Vagina (tissue), 2 donors: ENCODE results near the gene SCAPER. TPM values are rescaled to one million over a fixed set of nuclear protein-coding genes. Genes with fewer than 3 reads are reported as not detected.
"Not testable (repeated sequence)": the region's sequence is repeated elsewhere in the genome, so short reads cannot be mapped to it uniquely, and the experiment has no call there.

Experiments
- DNase-seq, 2 donors: peaks; one replicate each; pipeline ENCODE4 v3.0.0-alpha.2; 2017; ENCODE audit errors: extremely low spot score in 2 of 2
- H3K27ac ChIP-seq: fragments of 200-600 bp; sonication (generic); one replicate; pipeline ENCODE4 v1.5.1; 2019
- H3K27me3 ChIP-seq: fragments of 200-600 bp; sonication (generic); one replicate; pipeline ENCODE4 v1.5.1; 2019
- H3K36me3 ChIP-seq, 2 donors: fragments of 200-600 bp; sonication (generic); one replicate each; pipeline ENCODE4 v1.5.1; 2017 to 2019
- H3K4me1 ChIP-seq: fragments of 200-600 bp; sonication (generic); one replicate; pipeline ENCODE4 v1.5.1; 2019
- H3K4me3 ChIP-seq, 2 donors: fragments of 200-600 bp; sonication (generic); 1 replicate in 1 of 2; 2 replicates in 1 of 2; pipeline ENCODE4 v1.5.1; 2016 to 2019
- H3K9me3 ChIP-seq: fragments of 200-600 bp; sonication (generic); one replicate; pipeline ENCODE4 v1.5.1; 2019
- CTCF ChIP-seq, 3 experiments: fragments of 450-650 bp in 2 of 3; fragments of 200-600 bp in 1 of 3; sonication (generic) in 1 of 3; IDR thresholded peaks; one replicate each; pipeline ENCODE4 v1.5.1; 2017 to 2019; ENCODE audit warnings: antibody characterized with exemption in 3 of 3, mild to moderate bottlenecking in 2 of 3, moderate library complexity in 2 of 3
- POLR2A ChIP-seq, 2 donors: fragments of 450-650 bp; IDR thresholded peaks; one replicate each; pipeline ENCODE4 v1.6.1; 2017; ENCODE audit warnings: antibody characterized with exemption in 2 of 2, mild to moderate bottlenecking in 2 of 2, moderate library complexity in 2 of 2
- POLR2AphosphoS5 ChIP-seq, 2 donors: sonication (generic); formaldehyde crosslinking; IDR thresholded peaks; one replicate each; pipeline ENCODE4 v1.9.0; 2017; ENCODE audit warnings: antibody characterized with exemption in 2 of 2, mild to moderate bottlenecking in 2 of 2, low read depth in 1 of 2; ENCODE audit not compliant: insufficient read depth in 1 of 2
- intact Hi-C: fragments of 100-400 bp; cut with DNase I; formaldehyde crosslinking; loops from one replicate; pipeline ENCODE4 v1.15.1; 2023
- total RNA-seq: library from RNA; depleted of rRNA; stranded (reverse); fragments of >200 nt; gene quantifications from one replicate; pipeline ENCODE4 v1.2.3, GENCODE V29; 2016

Gene SCAPER
- total RNA-seq, 1 donor from 2014 or later, result 51.3 TPM

GRCh38 chr15:76864586-76864985 is 40.6 kb downstream of the SCAPER start:
- Histone ChIP-seq H3K36me3 (no peaks in the 10 kb centered on the region), H3K4me1 (peaks cover 11% of the 10 kb centered on the region), H3K9me3 (no peaks in the 10 kb centered on the region), H3K27ac (no peak overlapping the region), H3K27me3 (no peaks in the 10 kb centered on the region), H3K4me3 (no peak overlapping the region)
- DNase-seq, result no peak
- TF ChIP-seq POLR2AphosphoS5 (IDR thresholded peaks at IDR 0.05; ENCODE audit: insufficient read depth in 1 of 2, low read depth in 1 of 2), result no peak
- TF ChIP-seq POLR2A (IDR thresholded peaks at IDR 0.05), result no peak
- no peak for TF ChIP-seq CTCF (IDR thresholded peaks at IDR 0.05)
- intact Hi-C loops, result no loop called here

- DNase-seq, result no peak
- TF ChIP-seq POLR2A (IDR thresholded peaks at IDR 0.05), result no peak
- no peak for TF ChIP-seq CTCF (IDR thresholded peaks at IDR 0.05)
- TF ChIP-seq POLR2AphosphoS5 (IDR thresholded peaks at IDR 0.05; ENCODE audit: insufficient read depth in 1 of 2, low read depth in 1 of 2), result no peak
- Histone ChIP-seq H3K4me3 (no peak overlapping the region), H3K9me3 (no peaks in the 10 kb centered on the region), H3K36me3 (no peaks in the 10 kb centered on the region), H3K27me3 (no peaks in the 10 kb centered on the region), H3K27ac (no peak overlapping the region), H3K4me1 (peaks cover 11% of the 10 kb centered on the region)
- intact Hi-C loops, result no loop called here
These were observed 41.4 kb downstream of the SCAPER start for GRCh38 chr15:76863693-76864092.

GRCh38 chr15:76863123-76863522 is 42.0 kb downstream of the SCAPER start:
- no peak overlapping the region for H3K27ac ChIP-seq
- no peaks in the 10 kb centered on the region for H3K9me3 ChIP-seq
- TF ChIP-seq POLR2AphosphoS5 (IDR thresholded peaks at IDR 0.05; ENCODE audit: insufficient read depth in 1 of 2, low read depth in 1 of 2), result no peak
- TF ChIP-seq POLR2A (IDR thresholded peaks at IDR 0.05), result no peak
- TF ChIP-seq CTCF (IDR thresholded peaks at IDR 0.05), result no peak
- H3K36me3 ChIP-seq, result no peaks in the 10 kb centered on the region
- no peaks in the 10 kb centered on the region for H3K27me3 ChIP-seq
- no peak for DNase-seq
- no peak overlapping the region for H3K4me3 ChIP-seq
- peaks cover 11% of the 10 kb centered on the region for H3K4me1 ChIP-seq
- intact Hi-C loops, result no loop called here

- H3K9me3 ChIP-seq, result no peaks in the 10 kb centered on the region
- H3K27me3 ChIP-seq, result no peaks in the 10 kb centered on the region
- intact Hi-C loops, result no loop called here
- no peak overlapping the region for H3K4me3 ChIP-seq
- H3K4me1 ChIP-seq, result peaks cover 11% of the 10 kb centered on the region
- DNase-seq, result no peak
- H3K36me3 ChIP-seq, result no peaks in the 10 kb centered on the region
- TF ChIP-seq CTCF (IDR thresholded peaks at IDR 0.05) (no peak), POLR2A (IDR thresholded peaks at IDR 0.05) (no peak), POLR2AphosphoS5 (IDR thresholded peaks at IDR 0.05; ENCODE audit: insufficient read depth in 1 of 2, low read depth in 1 of 2) (no peak)
- no peak overlapping the region for H3K27ac ChIP-seq
These were observed 43.2 kb downstream of the SCAPER start for GRCh38 chr15:76861815-76862397.

- no peak overlapping the region for H3K4me3 ChIP-seq
- intact Hi-C loops, result no loop called here
- no peak overlapping the region for H3K27ac ChIP-seq
- DNase-seq, result no peak
- no peak for TF ChIP-seq POLR2AphosphoS5 (IDR thresholded peaks at IDR 0.05; ENCODE audit: insufficient read depth in 1 of 2, low read depth in 1 of 2)
- peaks cover 7% of the 10 kb centered on the region for H3K4me1 ChIP-seq
- H3K27me3 ChIP-seq, result no peaks in the 10 kb centered on the region
- H3K36me3 ChIP-seq, result no peaks in the 10 kb centered on the region
- no peaks in the 10 kb centered on the region for H3K9me3 ChIP-seq
These were observed 44.9 kb downstream of the SCAPER start for GRCh38 chr15:76860201-76860600.

- H3K27me3 ChIP-seq, intact Hi-C loops, H3K27ac ChIP-seq, DNase-seq, H3K4me1 ChIP-seq, H3K9me3 ChIP-seq, H3K4me3 ChIP-seq: not testable (repeated sequence)
- H3K36me3 ChIP-seq, result peaks cover 0 to 19% of the 10 kb centered on the region in 2 donors
These were observed 54.8 kb downstream of the SCAPER start for GRCh38 chr15:76850367-76850766.
